ENCODE measurements around the gene PDCD2.
"Not testable (repeated sequence)": the region's sequence is repeated elsewhere in the genome, so short reads cannot be mapped to it uniquely, and the experiment has no call there.

PDCD2 gene

DNA sequence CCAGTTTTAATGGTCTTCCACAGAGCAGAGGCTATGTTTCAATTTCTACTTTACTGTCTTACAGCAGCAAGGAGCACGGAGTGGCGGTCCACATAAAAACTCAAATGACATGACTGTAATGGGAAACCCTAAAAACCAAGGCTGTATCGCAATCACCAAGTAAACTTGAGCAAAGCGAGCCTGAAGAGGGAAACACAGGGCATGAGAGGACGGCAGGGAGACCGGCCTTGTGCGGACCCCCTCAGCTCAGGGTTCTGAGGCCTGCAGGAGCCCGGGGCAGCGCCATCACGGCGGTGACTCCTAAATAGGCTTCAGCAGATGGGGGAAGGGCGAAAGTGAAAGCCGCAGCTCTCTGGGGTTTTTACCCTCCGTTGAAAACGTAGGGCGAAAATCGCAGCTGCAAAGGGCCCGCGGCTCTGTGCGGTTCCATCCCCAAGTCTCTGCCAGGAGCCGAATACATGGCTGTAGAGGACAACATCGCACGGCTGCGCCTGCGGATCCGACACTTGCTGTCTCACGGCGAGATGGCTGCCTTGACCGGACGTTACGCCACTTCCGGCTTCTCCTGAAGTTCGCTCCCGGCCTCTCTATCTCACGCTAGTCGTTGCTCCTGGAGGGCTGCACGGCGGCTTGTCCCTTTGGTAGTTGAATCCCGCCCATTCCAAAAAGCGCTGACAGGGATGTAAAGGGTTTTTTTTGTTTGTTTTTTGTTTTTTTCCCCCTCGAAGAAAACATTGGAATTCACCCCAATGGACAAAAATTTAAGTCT, 31.5 kb downstream of the PDCD2 start, which contains the start of gene PSMB1:
PSMB1 (minus strand) TSS at position 543 of the 769 bp plus-strand sequence; CDS start at position 478, 65 bp downstream.
- DNase-seq (ENCODE audit: low read depth in 1 of 2, low spot score in 1 of 2): peak; percentile 41 to 67

DNA sequence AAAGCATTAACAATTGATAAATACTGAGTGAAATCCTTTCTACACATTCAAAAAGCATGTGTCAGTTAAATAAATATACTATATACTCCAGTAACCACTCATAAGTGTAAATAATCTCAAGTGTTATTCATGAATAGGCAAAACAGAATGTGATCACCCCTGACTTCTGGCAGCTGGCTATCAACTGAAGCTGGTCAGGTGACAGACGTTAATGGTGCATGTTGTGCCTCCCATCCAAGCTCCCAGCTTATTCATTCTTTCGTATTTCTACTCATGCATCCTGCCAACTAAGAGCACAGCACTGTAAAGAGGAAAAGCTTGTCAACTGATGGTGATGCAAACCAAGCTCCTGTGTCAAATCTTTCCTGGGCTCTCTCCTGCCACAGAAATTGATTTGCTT, 39.0 kb downstream of the PDCD2 start:
- no peak for DNase-seq (ENCODE audit: low read depth in 1 of 2, low spot score in 1 of 2)

DNA sequence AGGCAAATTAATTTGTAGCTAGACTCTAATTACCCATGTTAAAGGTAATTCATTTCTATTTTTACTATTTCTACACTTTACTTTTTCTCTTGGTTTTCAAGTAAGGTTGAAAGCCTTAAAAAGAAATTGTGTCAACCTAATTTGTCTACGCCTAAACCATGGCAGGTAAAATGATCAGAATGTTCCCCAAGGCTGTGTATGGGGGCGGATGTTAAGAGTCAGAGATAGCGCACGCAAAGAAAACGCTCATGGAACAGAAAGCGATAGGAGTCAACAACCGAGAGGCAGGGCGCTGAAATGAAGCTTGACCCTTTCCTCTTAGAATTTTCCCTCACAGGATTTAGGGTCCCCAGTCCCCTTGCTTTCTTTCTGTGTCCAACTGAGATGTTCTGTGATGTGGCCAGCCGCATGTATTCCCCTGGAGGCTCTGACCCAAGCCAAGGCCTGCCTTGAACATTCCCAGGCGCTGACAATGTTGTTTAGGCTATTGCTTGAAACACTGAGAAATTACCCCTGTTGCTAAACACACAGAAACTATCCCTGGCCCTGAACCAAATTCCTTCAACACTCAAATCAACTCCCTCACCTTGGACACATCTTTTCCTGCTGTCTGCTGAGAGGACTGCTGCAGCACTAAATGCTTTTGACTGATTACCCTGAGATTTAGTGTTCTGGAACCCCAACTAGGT, 42.3 kb downstream of the PDCD2 start:
- DNase-seq (ENCODE audit: low read depth in 1 of 2, low spot score in 1 of 2): no peak

DNA sequence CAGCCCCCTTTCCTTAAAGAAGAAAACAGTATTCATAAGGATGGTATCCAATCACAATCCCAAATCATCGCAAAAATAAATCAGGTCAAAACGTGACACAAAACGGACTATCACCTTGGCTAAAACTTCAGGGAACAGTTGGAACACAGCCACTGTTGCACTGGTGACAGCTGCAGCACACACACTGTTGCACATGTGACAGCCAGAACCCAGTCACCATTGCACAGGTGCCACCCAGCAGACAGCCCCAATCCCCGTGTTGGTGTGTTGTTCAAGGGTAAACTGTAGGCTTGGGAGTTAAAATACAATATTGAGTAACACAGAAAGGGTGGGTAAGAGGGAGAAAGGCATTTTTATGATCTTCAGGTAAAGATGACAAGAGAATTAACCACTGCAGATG, 47.1 kb downstream of the PDCD2 start:
- DNase-seq (ENCODE audit: low read depth in 1 of 2, low spot score in 1 of 2): no peak

DNA sequence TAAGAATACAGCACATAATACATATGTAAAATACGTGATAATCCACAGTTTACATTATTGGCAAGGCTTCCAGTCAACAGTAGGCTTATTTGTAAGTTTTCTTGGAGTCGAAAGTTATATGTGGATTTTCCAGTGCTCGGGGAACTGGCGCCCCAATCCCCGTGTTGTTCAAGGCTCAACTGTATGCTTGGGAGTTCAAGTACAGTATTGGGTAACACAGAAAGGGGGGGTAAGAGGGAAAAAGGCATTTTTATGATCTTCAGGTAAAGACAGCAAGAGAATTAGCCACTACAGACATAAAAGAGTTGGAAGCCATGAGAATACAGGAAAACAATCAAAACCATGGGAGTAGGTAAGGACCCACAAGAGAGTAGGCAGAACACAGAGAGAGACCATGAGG, 47.8 kb downstream of the PDCD2 start:
- no peak for DNase-seq (ENCODE audit: low read depth in 1 of 2, low spot score in 1 of 2)

DNA sequence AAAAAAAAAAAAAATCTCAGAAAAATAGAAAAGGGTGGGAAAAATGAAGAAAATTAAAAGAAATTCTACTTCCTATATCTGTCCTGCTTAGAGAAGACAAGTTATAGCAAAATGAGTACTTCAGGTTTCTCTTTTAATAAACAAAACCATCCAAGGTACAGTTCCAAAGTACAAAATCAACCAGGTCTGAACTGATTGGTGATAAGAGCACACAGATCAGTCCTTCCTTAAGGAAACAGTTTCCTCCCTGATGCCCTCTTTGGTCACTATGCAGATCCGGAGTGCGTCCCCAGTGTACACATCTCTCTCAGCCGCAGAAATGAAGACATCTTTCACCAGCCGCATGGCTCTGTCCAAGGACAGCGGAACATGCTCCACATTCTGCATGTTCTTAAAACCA, 49.4 kb downstream of the PDCD2 start:
- no peak for DNase-seq (ENCODE audit: low read depth in 1 of 2, low spot score in 1 of 2)

DNA sequence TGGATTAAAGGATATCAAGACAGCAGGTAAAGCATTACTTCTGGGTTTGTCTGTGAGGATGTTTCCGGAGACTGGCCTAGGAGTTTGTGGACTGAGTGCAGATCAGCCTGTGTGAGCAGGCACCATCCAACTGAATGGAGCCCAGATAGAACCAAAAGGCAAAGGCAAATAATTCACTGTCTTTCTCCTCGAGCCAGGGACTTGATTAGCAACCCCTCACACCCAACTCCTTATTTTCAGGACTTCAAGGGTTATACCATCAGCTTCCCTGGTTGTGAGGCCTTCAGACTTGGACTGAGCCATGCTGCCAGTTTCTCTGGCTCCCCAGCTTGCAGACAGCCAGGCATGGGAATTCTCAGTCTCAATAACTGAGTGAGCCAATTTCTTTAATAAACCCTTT, 50.6 kb downstream of the PDCD2 start:
- no peak for DNase-seq (ENCODE audit: low read depth in 1 of 2, low spot score in 1 of 2)

DNA sequence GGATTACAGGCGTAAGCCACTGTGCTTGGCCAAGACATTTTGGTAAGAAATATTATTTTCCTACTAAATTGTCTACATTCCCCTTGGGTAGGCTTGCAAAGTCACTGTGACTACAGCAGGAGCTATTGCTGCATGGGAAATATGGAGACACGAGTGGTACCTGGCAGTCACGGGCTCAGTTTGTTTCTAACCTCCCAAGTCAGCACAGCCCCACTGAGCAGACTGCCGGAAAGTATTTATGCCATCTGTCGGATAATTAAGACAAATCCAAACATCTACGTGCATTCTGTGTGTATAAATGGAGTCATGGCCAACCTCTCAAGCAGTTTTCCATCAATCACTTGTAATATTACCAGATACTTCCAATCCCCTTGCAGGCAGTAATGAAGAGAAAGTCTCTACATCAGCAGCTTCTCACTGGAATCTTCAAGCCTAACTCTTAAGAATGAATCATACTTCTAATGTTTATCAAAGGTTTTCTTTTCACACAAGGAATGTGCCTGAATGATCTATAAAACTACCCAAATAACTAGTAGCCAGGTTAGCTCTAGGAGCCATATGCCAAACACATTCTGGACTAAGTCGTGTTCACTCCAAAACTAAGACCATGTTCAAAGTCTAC, 51.5 kb downstream of the PDCD2 start:
- DNase-seq (ENCODE audit: low read depth in 1 of 2, low spot score in 1 of 2): no peak

DNA sequence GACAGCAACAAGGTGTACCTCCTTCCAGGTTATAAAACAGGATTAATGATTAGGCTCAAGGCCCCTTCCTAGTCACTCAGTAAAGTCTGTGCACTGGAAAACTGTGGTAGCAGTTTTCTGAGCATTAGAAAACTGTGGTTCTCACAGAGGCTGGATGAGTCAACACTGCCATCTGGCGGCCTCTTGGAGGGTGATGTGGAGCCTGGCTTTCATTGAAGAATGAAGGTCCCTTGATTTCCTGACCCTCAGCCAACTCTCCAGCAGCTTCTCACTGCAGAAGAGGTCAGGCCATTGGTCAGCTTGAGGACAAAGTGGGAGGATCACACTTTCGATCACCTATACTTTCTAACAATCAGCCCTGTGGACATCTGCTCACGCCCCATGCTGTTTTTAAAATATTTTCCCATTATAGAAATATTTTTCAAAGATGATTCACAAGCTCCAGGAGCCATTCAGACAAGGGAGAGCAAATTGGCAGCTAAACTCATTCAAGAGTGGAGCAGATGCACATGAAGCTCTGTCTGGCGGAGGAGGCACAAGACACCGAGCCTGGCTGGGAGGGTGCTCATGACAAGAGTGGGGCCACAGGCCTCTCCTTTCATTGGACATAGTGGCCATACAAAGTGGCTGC, 54.5 kb downstream of the PDCD2 start:
- DNase-seq (ENCODE audit: low read depth in 1 of 2, low spot score in 1 of 2): peak; percentile 39 to 42

DNA sequence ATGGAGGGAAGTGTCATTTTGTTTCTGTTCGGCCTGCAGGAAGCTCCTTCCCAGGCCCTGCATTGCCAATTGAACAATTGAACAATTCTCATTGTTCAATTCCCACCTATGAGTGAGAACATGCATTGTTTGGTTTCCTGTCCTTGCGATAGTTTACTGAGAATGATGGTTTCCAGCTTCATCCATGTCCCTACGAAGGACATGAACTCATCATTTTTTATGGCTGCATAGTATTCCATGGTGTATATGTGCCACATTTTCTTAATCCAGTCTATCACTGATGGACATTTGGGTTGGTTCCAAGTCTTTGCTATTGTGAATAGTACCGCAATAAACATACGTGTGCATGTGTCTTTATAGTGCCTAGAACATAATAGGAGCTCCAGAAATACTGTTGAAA, 56.4 kb downstream of the PDCD2 start:
- DNase-seq (ENCODE audit: low read depth in 1 of 2, low spot score in 1 of 2): not testable (repeated sequence)

DNA sequence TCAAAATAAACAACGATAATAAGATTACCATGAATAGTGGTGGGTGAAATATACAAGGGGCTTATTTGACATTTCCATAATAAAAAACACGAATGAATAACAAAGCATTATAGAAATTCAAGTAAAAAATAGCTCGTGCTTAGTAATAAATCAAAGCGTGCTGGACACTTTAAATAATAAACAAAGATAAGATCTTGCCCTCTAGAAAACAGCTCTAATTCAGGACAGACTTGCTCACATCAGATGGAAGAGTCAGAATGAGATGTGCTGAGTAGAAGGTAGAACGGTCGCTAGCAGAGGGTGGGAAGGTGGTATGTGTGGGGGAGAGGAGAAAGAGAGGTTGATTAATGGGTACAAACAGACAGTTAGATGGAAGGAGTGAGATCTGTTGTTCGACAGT, 58.6 kb downstream of the PDCD2 start:
- DNase-seq (ENCODE audit: low read depth in 1 of 2, low spot score in 1 of 2): no peak

Data from stimulated activated CD4-positive, alpha-beta T cell treated with anti-CD3 and anti-CD28 coated beads, Interleukin-15, amount 100 ng/mL, for 1 hour (primary cell).